Measurements from ENCODE around the gene KIRREL3.

DNA sequence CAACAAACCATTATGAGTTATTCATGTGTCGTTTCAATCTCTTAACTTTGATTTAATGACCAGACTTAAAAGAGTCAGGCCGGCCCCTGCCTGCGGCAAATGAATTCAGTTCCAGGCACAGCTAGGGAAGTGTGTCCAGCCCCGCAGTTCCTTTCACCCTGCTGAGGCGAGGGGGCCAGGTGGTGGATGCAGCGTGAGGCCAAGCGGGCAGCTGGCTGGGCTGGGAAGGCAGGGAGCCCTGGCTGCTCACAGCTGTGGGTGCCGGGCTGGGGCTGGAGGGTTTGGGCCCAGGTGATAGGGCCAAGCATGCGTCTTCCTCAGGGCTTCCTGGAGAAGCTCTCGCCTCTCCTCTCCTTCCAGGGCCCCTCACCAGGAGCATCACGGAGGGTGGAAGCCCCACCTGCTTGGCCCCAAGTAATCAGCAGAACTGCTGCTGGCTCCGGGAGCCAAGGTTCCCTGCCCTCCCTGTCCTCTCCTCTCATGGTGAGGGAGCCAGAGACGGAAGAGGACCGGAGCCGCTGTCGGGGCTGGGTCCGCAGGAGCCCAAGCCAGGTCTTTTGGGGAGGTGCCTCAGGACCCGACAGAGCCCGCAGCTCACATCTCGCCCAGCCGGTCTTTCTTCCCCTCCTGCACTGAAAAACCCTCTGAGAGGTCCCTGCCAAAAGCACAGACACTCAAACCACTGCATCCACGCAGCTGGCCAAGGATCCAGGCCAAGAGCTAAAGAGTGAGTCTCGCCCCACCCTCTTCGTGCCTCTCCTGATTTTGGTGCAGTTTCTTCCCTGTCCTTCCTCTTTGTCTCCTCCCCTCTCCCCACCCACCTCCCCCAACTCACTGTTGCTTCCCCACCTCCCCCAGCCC, 548.1 kb downstream of the KIRREL3 start:
- TF ChIP-seq, protein P1, sequence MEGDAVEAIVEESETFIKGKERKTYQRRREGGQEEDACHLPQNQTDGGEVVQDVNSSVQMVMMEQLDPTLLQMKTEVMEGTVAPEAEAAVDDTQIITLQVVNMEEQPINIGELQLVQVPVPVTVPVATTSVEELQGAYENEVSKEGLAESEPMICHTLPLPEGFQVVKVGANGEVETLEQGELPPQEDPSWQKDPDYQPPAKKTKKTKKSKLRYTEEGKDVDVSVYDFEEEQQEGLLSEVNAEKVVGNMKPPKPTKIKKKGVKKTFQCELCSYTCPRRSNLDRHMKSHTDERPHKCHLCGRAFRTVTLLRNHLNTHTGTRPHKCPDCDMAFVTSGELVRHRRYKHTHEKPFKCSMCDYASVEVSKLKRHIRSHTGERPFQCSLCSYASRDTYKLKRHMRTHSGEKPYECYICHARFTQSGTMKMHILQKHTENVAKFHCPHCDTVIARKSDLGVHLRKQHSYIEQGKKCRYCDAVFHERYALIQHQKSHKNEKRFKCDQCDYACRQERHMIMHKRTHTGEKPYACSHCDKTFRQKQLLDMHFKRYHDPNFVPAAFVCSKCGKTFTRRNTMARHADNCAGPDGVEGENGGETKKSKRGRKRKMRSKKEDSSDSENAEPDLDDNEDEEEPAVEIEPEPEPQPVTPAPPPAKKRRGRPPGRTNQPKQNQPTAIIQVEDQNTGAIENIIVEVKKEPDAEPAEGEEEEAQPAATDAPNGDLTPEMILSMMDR (IDR thresholded peaks at IDR 0.05; ENCODE audit: low read depth, low read length) = no peak
- no peak for TF ChIP-seq EZH2phosphoT487 (IDR thresholded peaks at IDR 0.05; ENCODE audit: low read depth)
